ENCODE results near the gene MEIS2.

DNA sequence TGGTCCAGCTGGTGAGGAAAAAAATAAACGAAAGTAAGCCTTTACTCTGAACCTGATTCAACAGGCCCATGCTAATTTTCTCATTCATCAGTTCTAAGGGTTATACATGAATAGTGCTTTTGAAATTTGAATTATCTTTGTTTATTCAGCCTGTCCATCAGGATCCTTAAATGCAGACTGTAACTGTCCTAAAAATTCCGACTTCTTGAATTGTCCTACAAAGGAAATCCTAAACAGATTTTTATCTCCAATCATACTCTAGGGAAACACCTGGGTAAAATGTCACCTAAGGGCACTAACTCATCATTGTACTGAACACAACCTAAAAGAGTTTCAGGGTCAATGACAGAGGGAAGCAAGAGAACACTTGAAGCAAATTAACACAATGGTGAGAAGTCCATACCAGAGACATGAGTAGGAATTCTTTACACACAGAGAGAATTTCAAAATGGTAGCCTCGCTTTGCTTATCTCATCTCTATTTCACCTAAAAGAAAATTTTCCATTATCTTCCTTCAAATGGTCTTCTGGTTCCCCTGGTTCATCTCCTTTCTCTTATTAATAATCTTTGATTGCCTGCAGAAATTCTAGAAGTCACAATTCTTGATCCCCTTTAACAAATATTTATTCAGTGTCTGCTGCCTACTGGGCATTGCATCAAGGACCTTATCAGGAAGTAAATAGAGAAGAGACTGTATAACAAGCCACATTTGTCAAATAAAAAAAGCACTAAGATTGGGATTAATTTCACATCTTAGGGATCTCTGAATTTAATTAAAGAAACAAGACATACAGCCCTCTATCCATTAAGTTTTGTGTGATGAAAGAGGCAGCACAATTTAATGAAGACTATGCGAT, 182.7 kb downstream of the MEIS2 start:
- no peak for TF ChIP-seq POLR2AphosphoS5 (IDR thresholded peaks at IDR 0.05; ENCODE audit: low read depth, low read length)
- no peak for TF ChIP-seq POLR2A (IDR thresholded peaks at IDR 0.05; ENCODE audit: low read depth, low read length)
- TF ChIP-seq TAF1 (IDR thresholded peaks at IDR 0.05; ENCODE audit: low read depth, low read length), result no peak
